GM23338 (cell line): ENCODE measurements around the gene TBCC. TPM values are rescaled to one million over a fixed set of nuclear protein-coding genes. Genes with fewer than 3 reads are reported as not detected.
A peak's percentile ranks its signal among the peaks of the same experiment; 100 is the strongest.

ENCODE experiments used
- ATAC-seq: fragments of 200-7000 bp; cut with Tn5 transposase; 3 replicates; pipeline ENCODE4 v1.9.1; 2020
- DNase-seq: peaks from one replicate; pipeline ENCODE4 v3.0.0-alpha.2; 2015; ENCODE audit warnings: low spot score
- H2AFZ ChIP-seq: fragments of 200-600 bp; sonication (generic); 2 replicates; pipeline ENCODE4 v1.8.0; 2016; ENCODE audit warnings: antibody characterized with exemption, mild to moderate bottlenecking, moderate library complexity
- H3F3A ChIP-seq: fragments of 200-600 bp; sonication (generic); replicated peaks from 2 replicates; pipeline ENCODE4 v1.8.0; 2017; ENCODE audit warnings: antibody characterized with exemption, mixed run types, low read depth
- H3K27ac ChIP-seq: fragments of 200-600 bp; sonication (generic); 2 replicates; pipeline ENCODE4 v1.6.1; 2016; ENCODE audit warnings: low read depth
- H3K27me3 ChIP-seq: fragments of 200-600 bp; sonication (generic); 2 replicates; pipeline ENCODE4 v1.8.0; 2016; ENCODE audit warnings: mild to moderate bottlenecking, mixed run types, moderate library complexity; ENCODE audit not compliant: insufficient read depth
- H3K36me3 ChIP-seq: fragments of 200-600 bp; sonication (generic); 2 replicates; pipeline ENCODE4 v1.8.0; 2016; ENCODE audit warnings: mild to moderate bottlenecking; ENCODE audit not compliant: insufficient read depth
- H3K4me1 ChIP-seq: fragments of 200-600 bp; sonication (generic); 2 replicates; pipeline ENCODE4 v1.8.0; 2016; ENCODE audit warnings: mild to moderate bottlenecking, moderate library complexity; ENCODE audit not compliant: insufficient read depth
- H3K4me2 ChIP-seq: fragments of 200-600 bp; sonication (generic); 2 replicates; pipeline ENCODE4 v1.7.1; 2017; ENCODE audit warnings: mixed run types
- H3K4me3 ChIP-seq: fragments of 200-600 bp; sonication (generic); 2 replicates; pipeline ENCODE4 v1.6.1; 2016; ENCODE audit warnings: mixed run types
- H3K79me2 ChIP-seq: fragments of 200-600 bp; sonication (generic); replicated peaks from 2 replicates; pipeline ENCODE4 v1.8.0; 2017; ENCODE audit warnings: mild to moderate bottlenecking; ENCODE audit not compliant: insufficient read depth
- H3K9me2 ChIP-seq: fragments of 200-600 bp; sonication (generic); 2 replicates; pipeline ENCODE4 v1.8.0; 2017; ENCODE audit not compliant: insufficient read depth
- H4K20me1 ChIP-seq: fragments of 200-600 bp; sonication (generic); replicated peaks from 2 replicates; pipeline ENCODE4 v1.8.0; 2017; ENCODE audit warnings: mild to moderate bottlenecking; ENCODE audit not compliant: insufficient read depth
- H3K27ac Mint-ChIP-seq: 2 replicates; pipeline ENCODE4 v1.8.0; 2020; ENCODE audit warnings: inconsistent platforms, mild to moderate bottlenecking, moderate library complexity, mixed read lengths
- H3K27me3 Mint-ChIP-seq: 3 replicates; pipeline ENCODE4 v1.8.0; 2022; ENCODE audit warnings: low read depth, mild to moderate bottlenecking, moderate library complexity, mixed read lengths, inconsistent platforms; ENCODE audit not compliant: insufficient read depth, poor library complexity
- H3K36me3 Mint-ChIP-seq: 3 replicates; pipeline ENCODE4 v1.8.0; 2021; ENCODE audit warnings: low read depth, mild to moderate bottlenecking, inconsistent platforms, moderate library complexity, mixed read lengths
- H3K4me1 Mint-ChIP-seq: 3 replicates; pipeline ENCODE4 v1.8.0; 2020; ENCODE audit warnings: mild to moderate bottlenecking, inconsistent platforms, mixed read lengths
- H3K4me3 Mint-ChIP-seq: 3 replicates; pipeline ENCODE4 v1.8.0; 2021; ENCODE audit warnings: moderate library complexity, mild to moderate bottlenecking, inconsistent platforms, mixed read lengths
- H3K9me3 Mint-ChIP-seq: 3 replicates; pipeline ENCODE4 v1.8.0; 2020; ENCODE audit warnings: moderate library complexity, mild to moderate bottlenecking, inconsistent platforms, mixed read lengths
- CREB1 ChIP-seq: fragments of 250-450 bp; sonication (Bioruptor Pico); IDR thresholded peaks from 2 replicates; pipeline ENCODE4 v1.5.0; 2020; ENCODE audit warnings: low read depth, mild to moderate bottlenecking, moderate library complexity
- EZH2 ChIP-seq: fragments of 200-600 bp; sonication (generic); IDR thresholded peaks from one replicate; pipeline ENCODE4 v1.8.0; 2017; ENCODE audit warnings: antibody characterized with exemption, mild to moderate bottlenecking, low read depth; ENCODE audit not compliant: unreplicated experiment
- EZH2phosphoT487 ChIP-seq: fragments of 200-600 bp; sonication (generic); IDR thresholded peaks from one replicate; pipeline ENCODE4 v1.8.1; 2018; ENCODE audit warnings: antibody characterized with exemption; ENCODE audit not compliant: unreplicated experiment
- JUNB ChIP-seq: IDR thresholded peaks from one replicate; pipeline ENCODE4 v1.6.1; 2016; ENCODE audit warnings: antibody characterized with exemption; ENCODE audit not compliant: unreplicated experiment
- NANOG ChIP-seq: IDR thresholded peaks from 2 replicates; pipeline ENCODE4 v1.6.1; 2016; ENCODE audit warnings: antibody characterized with exemption, borderline replicate concordance
- POLR2AphosphoS5 ChIP-seq: IDR thresholded peaks from 2 replicates; pipeline ENCODE4 v1.6.1; 2016; ENCODE audit warnings: antibody characterized with exemption, low read depth
- STAT1 ChIP-seq: IDR thresholded peaks from one replicate; pipeline ENCODE4 v1.6.1; 2016; ENCODE audit warnings: antibody characterized with exemption; ENCODE audit not compliant: unreplicated experiment
- ZNF114 ChIP-seq: fragments of 250-450 bp; sonication (Bioruptor Pico); IDR thresholded peaks from 2 replicates; pipeline ENCODE4 v1.5.0; 2020; ENCODE audit warnings: mild to moderate bottlenecking, moderate library complexity
- ZNF331 ChIP-seq: fragments of 250-450 bp; sonication (Bioruptor Pico); IDR thresholded peaks from 2 replicates; pipeline ENCODE4 v1.5.0; 2020; ENCODE audit warnings: low read depth, mild to moderate bottlenecking, moderate library complexity
- polyA plus RNA-seq: library from polyadenylated mRNA; unstranded; fragments of >200 nt; fragmentation: Nextera tagmentation; extraction: Ambion mirVana; gene quantifications from 2 replicates; pipeline ENCODE4 v1.2.1, GENCODE V29; 2016
- total RNA-seq: library from RNA; depleted of rRNA; stranded (reverse); fragments of >200 nt; shearing (Covaris generic); gene quantifications from 2 replicates; pipeline ENCODE4 v1.2.3, GENCODE V29; 2014
- TF ChIP-seq, protein P1 (sequence below): IDR thresholded peaks from one replicate; pipeline ENCODE4 v1.6.1; 2018; ENCODE audit warnings: antibody characterized with exemption; ENCODE audit not compliant: unreplicated experiment
- TF ChIP-seq, protein P2 (sequence below): fragments of 250-450 bp; sonication (Bioruptor Pico); IDR thresholded peaks from 2 replicates; pipeline ENCODE4 v1.5.0; 2020; ENCODE audit warnings: mild to moderate bottlenecking, moderate library complexity
- TF ChIP-seq, protein P3 (sequence below), 2 experiments: fragments of 200-600 bp in 1 of 2; sonication (generic) in 1 of 2; conservative IDR thresholded peaks; 2 replicates each; pipeline versions ENCODE4 v1.5.1 to v1.6.1; 2016 to 2017; ENCODE audit warnings: antibody characterized with exemption in 2 of 2, low read depth in 2 of 2, mild to moderate bottlenecking in 2 of 2, moderate library complexity in 1 of 2

The TBCC gene
- total and polyA plus RNA-seq, 2 experiments from 2014 or later = 45.0 to 48.3 TPM

GRCh38 chr6:42774201-42774600 is 28.3 kb upstream of the TBCC start:
- H3K4me3 ChIP-seq = no peak overlapping the region
- H3K4me2 ChIP-seq = no peak overlapping the region
- peaks cover 14% of the 10 kb centered on the region for H3K4me1 ChIP-seq
- Mint-ChIP-seq H3K9me3 (no peaks in the 10 kb centered on the region; the same call in 2 of the 3 replicates), H3K4me3 (no peak overlapping the region), H3K27ac (no peak overlapping the region), H3K4me1 (peaks cover 45% of the 10 kb centered on the region), H3K27me3 (peaks cover 19% of the 10 kb centered on the region), H3K36me3 (no peaks in the 10 kb centered on the region)
- 0 out of 2 replicates have a peak, but pooled peaks cover 9% of the 10 kb centered on the region for H3F3A ChIP-seq
- H3K27ac ChIP-seq = 0 out of 2 replicates have a peak overlapping the region, but pooled peaks have one; percentile 39
- no peaks in the 10 kb centered on the region for H3K36me3 ChIP-seq
- no peaks in the 10 kb centered on the region for H4K20me1 ChIP-seq
- DNase-seq (no peak), ATAC-seq (no peak)
- no peaks in the 10 kb centered on the region for H3K9me2 ChIP-seq
- H2AFZ ChIP-seq = no peak overlapping the region
- TF ChIP-seq EZH2phosphoT487 = no peak
- no peak for TF ChIP-seq STAT1
- TF ChIP-seq, protein P1, sequence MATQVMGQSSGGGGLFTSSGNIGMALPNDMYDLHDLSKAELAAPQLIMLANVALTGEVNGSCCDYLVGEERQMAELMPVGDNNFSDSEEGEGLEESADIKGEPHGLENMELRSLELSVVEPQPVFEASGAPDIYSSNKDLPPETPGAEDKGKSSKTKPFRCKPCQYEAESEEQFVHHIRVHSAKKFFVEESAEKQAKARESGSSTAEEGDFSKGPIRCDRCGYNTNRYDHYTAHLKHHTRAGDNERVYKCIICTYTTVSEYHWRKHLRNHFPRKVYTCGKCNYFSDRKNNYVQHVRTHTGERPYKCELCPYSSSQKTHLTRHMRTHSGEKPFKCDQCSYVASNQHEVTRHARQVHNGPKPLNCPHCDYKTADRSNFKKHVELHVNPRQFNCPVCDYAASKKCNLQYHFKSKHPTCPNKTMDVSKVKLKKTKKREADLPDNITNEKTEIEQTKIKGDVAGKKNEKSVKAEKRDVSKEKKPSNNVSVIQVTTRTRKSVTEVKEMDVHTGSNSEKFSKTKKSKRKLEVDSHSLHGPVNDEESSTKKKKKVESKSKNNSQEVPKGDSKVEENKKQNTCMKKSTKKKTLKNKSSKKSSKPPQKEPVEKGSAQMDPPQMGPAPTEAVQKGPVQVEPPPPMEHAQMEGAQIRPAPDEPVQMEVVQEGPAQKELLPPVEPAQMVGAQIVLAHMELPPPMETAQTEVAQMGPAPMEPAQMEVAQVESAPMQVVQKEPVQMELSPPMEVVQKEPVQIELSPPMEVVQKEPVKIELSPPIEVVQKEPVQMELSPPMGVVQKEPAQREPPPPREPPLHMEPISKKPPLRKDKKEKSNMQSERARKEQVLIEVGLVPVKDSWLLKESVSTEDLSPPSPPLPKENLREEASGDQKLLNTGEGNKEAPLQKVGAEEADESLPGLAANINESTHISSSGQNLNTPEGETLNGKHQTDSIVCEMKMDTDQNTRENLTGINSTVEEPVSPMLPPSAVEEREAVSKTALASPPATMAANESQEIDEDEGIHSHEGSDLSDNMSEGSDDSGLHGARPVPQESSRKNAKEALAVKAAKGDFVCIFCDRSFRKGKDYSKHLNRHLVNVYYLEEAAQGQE = no peak
- no peak for TF ChIP-seq ZNF331 (CRISPR knock-in tag)
- TF ChIP-seq, protein P2, sequence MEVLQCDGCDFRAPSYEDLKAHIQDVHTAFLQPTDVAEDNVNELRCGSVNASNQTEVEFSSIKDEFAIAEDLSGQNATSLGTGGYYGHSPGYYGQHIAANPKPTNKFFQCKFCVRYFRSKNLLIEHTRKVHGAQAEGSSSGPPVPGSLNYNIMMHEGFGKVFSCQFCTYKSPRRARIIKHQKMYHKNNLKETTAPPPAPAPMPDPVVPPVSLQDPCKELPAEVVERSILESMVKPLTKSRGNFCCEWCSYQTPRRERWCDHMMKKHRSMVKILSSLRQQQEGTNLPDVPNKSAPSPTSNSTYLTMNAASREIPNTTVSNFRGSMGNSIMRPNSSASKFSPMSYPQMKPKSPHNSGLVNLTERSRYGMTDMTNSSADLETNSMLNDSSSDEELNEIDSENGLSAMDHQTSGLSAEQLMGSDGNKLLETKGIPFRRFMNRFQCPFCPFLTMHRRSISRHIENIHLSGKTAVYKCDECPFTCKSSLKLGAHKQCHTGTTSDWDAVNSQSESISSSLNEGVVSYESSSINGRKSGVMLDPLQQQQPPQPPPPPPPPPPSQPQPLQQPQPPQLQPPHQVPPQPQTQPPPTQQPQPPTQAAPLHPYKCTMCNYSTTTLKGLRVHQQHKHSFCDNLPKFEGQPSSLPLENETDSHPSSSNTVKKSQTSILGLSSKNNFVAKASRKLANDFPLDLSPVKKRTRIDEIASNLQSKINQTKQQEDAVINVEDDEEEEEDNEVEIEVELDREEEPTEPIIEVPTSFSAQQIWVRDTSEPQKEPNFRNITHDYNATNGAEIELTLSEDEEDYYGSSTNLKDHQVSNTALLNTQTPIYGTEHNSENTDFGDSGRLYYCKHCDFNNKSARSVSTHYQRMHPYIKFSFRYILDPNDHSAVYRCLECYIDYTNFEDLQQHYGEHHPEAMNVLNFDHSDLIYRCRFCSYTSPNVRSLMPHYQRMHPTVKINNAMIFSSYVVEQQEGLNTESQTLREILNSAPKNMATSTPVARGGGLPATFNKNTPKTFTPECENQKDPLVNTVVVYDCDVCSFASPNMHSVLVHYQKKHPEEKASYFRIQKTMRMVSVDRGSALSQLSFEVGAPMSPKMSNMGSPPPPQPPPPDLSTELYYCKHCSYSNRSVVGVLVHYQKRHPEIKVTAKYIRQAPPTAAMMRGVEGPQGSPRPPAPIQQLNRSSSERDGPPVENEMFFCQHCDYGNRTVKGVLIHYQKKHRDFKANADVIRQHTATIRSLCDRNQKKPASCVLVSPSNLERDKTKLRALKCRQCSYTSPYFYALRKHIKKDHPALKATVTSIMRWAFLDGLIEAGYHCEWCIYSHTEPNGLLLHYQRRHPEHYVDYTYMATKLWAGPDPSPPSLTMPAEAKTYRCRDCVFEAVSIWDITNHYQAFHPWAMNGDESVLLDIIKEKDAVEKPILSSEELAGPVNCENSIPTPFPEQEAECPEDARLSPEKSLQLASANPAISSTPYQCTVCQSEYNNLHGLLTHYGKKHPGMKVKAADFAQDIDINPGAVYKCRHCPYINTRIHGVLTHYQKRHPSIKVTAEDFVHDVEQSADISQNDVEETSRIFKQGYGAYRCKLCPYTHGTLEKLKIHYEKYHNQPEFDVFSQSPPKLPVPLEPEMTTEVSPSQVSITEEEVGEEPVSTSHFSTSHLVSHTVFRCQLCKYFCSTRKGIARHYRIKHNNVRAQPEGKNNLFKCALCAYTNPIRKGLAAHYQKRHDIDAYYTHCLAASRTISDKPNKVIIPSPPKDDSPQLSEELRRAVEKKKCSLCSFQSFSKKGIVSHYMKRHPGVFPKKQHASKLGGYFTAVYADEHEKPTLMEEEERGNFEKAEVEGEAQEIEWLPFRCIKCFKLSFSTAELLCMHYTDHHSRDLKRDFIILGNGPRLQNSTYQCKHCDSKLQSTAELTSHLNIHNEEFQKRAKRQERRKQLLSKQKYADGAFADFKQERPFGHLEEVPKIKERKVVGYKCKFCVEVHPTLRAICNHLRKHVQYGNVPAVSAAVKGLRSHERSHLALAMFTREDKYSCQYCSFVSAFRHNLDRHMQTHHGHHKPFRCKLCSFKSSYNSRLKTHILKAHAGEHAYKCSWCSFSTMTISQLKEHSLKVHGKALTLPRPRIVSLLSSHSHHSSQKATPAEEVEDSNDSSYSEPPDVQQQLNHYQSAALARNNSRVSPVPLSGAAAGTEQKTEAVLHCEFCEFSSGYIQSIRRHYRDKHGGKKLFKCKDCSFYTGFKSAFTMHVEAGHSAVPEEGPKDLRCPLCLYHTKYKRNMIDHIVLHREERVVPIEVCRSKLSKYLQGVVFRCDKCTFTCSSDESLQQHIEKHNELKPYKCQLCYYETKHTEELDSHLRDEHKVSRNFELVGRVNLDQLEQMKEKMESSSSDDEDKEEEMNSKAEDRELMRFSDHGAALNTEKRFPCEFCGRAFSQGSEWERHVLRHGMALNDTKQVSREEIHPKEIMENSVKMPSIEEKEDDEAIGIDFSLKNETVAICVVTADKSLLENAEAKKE (CRISPR knock-in tag) = no peak
- TF ChIP-seq ZNF114 = no peak
- no peak for TF ChIP-seq JUNB
- TF ChIP-seq NANOG = no peak
- no peak for TF ChIP-seq POLR2AphosphoS5
- TF ChIP-seq CREB1 (CRISPR knock-in tag) = no peak
- TF ChIP-seq, protein P3, sequence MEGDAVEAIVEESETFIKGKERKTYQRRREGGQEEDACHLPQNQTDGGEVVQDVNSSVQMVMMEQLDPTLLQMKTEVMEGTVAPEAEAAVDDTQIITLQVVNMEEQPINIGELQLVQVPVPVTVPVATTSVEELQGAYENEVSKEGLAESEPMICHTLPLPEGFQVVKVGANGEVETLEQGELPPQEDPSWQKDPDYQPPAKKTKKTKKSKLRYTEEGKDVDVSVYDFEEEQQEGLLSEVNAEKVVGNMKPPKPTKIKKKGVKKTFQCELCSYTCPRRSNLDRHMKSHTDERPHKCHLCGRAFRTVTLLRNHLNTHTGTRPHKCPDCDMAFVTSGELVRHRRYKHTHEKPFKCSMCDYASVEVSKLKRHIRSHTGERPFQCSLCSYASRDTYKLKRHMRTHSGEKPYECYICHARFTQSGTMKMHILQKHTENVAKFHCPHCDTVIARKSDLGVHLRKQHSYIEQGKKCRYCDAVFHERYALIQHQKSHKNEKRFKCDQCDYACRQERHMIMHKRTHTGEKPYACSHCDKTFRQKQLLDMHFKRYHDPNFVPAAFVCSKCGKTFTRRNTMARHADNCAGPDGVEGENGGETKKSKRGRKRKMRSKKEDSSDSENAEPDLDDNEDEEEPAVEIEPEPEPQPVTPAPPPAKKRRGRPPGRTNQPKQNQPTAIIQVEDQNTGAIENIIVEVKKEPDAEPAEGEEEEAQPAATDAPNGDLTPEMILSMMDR (conservative IDR thresholded peaks at IDR 0.05; ENCODE audit: low read depth in 2 of 2) = no peak
- TF ChIP-seq EZH2 = no peak
- no peaks in the 10 kb centered on the region for H3K27me3 ChIP-seq
- peaks cover 8% of the 10 kb centered on the region; the same call in 1 of the 2 replicates for H3K79me2 ChIP-seq
